Measurements from ENCODE around the gene RASA1. TPM values are rescaled to one million over a fixed set of nuclear protein-coding genes. Genes with fewer than 3 reads are reported as not detected.
A peak's percentile ranks its signal among the peaks of the same experiment; 100 is the strongest.

The RASA1 gene
- total RNA-seq, 1 experiment from 2014 or later: 23.3 TPM

- peaks cover 9% of the 10 kb centered on the region for H3K36me3 ChIP-seq (replicated peaks; ENCODE audit: control insufficient read depth, insufficient read depth, low read length)
- peak overlapping the region; percentile 80 for H3K4me3 ChIP-seq (ENCODE audit: insufficient read depth, low read depth, low read length)
- no peaks in the 10 kb centered on the region for H3K27me3 ChIP-seq (ENCODE audit: control insufficient read depth, insufficient read depth, low read length)
- peak; percentile 2 for DNase-seq
Observed at GRCh38 chr5:87411973-87412629, 144.4 kb downstream of the RASA1 start.

- peaks cover 5% of the 10 kb centered on the region for H3K36me3 ChIP-seq (replicated peaks; ENCODE audit: control insufficient read depth, insufficient read depth, low read length)
- peak; percentile 80 for DNase-seq
- peak within 1 kb of the TSS; percentile 80 for H3K4me3 ChIP-seq (ENCODE audit: insufficient read depth, low read depth, low read length)
- H3K27me3 ChIP-seq (ENCODE audit: control insufficient read depth, insufficient read depth, low read length): no peaks in the 10 kb centered on the region
Observed at GRCh38 chr5:87412630-87413342, 145.1 kb downstream of the RASA1 start, which contains the start of gene CCNH. Gene CCNH (minus strand): TSS chr5:87412930. CDS start chr5:87412794, 136 bp downstream.

DNA sequence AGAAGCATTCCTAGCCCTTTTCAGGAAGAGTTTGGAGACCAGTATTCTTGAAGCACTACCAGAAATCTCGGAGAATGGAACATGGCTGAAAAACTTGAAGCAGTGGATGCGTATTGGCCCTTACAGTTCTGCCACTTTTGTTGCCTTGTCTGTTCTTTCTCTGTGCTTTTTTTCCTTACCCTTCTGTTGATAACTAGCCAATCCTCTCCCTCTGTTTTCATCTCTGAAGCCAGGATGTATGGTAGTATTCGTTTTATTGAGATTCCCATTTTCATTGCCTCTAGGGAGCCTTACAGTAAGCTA lies 145.6 kb downstream of the RASA1 start:
- peak overlapping the region; percentile 39 for H3K4me3 ChIP-seq (ENCODE audit: insufficient read depth, low read depth, low read length)
- H3K27me3 ChIP-seq (ENCODE audit: control insufficient read depth, insufficient read depth, low read length): no peaks in the 10 kb centered on the region
- no peak for DNase-seq
- peaks cover 4% of the 10 kb centered on the region for H3K36me3 ChIP-seq (replicated peaks; ENCODE audit: control insufficient read depth, insufficient read depth, low read length)

- no peaks in the 10 kb centered on the region for H3K27me3 ChIP-seq (ENCODE audit: control insufficient read depth, insufficient read depth, low read length)
Observed at GRCh38 chr5:87418506-87418905, 150.8 kb downstream of the RASA1 start.

GRCh38 chr5:87421307-87421706 lies 153.6 kb downstream of the RASA1 start:
- Histone ChIP-seq H3K27me3 (ENCODE audit: control insufficient read depth, insufficient read depth, low read length) (no peaks in the 10 kb centered on the region), H3K36me3 (replicated peaks; ENCODE audit: control insufficient read depth, insufficient read depth, low read length) (no peaks in the 10 kb centered on the region), H3K4me3 (ENCODE audit: insufficient read depth, low read depth, low read length) (no peak overlapping the region)
- DNase-seq: no peak

More at GRCh38 chr5:87418506-87418905, 150.8 kb downstream of the RASA1 start:
- no peak for DNase-seq
- Histone ChIP-seq H3K36me3 (replicated peaks; ENCODE audit: control insufficient read depth, insufficient read depth, low read length) (no peaks in the 10 kb centered on the region), H3K4me3 (ENCODE audit: insufficient read depth, low read depth, low read length) (no peak overlapping the region)

- Histone ChIP-seq H3K36me3 (replicated peaks; ENCODE audit: control insufficient read depth, insufficient read depth, low read length) (no peaks in the 10 kb centered on the region), H3K27me3 (ENCODE audit: control insufficient read depth, insufficient read depth, low read length) (no peaks in the 10 kb centered on the region), H3K4me3 (ENCODE audit: insufficient read depth, low read depth, low read length) (no peak overlapping the region)
- DNase-seq: no peak
Observed at GRCh38 chr5:87423755-87424154, 156.1 kb downstream of the RASA1 start.

GRCh38 chr5:87430863-87431457 lies 163.3 kb downstream of the RASA1 start:
- H3K4me3 ChIP-seq (ENCODE audit: insufficient read depth, low read depth, low read length): no peak overlapping the region

DNA sequence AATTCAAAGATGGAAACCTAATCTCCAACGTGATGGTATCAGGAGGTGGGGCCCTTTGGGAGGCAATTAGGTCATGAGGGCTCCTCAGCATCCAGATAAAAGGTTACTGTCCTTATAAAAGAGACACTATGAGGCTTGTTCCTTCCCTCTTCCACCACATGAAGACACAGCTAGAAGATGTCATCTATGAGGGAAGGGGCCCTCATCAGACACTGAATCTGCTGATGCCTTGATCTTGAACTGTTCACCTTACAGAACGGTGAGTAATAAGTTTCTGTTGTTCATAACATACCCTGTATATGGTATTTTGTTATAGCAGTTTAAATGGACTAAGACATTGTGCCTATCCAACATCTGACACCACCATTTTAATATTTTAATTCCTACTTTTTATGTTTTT lies 164.8 kb downstream of the RASA1 start:
- no peaks in the 10 kb centered on the region for H3K36me3 ChIP-seq (replicated peaks; ENCODE audit: control insufficient read depth, insufficient read depth, low read length)
- no peak for DNase-seq
- H3K4me3 ChIP-seq (ENCODE audit: insufficient read depth, low read depth, low read length): no peak overlapping the region

More at GRCh38 chr5:87430863-87431457, 163.3 kb downstream of the RASA1 start:
- DNase-seq: no peak
- Histone ChIP-seq H3K27me3 (ENCODE audit: control insufficient read depth, insufficient read depth, low read length) (no peaks in the 10 kb centered on the region), H3K36me3 (replicated peaks; ENCODE audit: control insufficient read depth, insufficient read depth, low read length) (no peaks in the 10 kb centered on the region)

GRCh38 chr5:87433945-87434344 lies 166.3 kb downstream of the RASA1 start:
- no peaks in the 10 kb centered on the region for H3K27me3 ChIP-seq (ENCODE audit: control insufficient read depth, insufficient read depth, low read length)
- H3K36me3 ChIP-seq (replicated peaks; ENCODE audit: control insufficient read depth, insufficient read depth, low read length): no peaks in the 10 kb centered on the region
- H3K4me3 ChIP-seq (ENCODE audit: insufficient read depth, low read depth, low read length): no peak overlapping the region
- no peak for DNase-seq

More for the DNA sequence above, 164.8 kb downstream of the RASA1 start:
- no peaks in the 10 kb centered on the region for H3K27me3 ChIP-seq (ENCODE audit: control insufficient read depth, insufficient read depth, low read length)

GRCh38 chr5:87434461-87434860 lies 166.8 kb downstream of the RASA1 start:
- DNase-seq: no peak
- Histone ChIP-seq H3K36me3 (replicated peaks; ENCODE audit: control insufficient read depth, insufficient read depth, low read length) (no peaks in the 10 kb centered on the region), H3K4me3 (ENCODE audit: insufficient read depth, low read depth, low read length) (no peak overlapping the region), H3K27me3 (ENCODE audit: control insufficient read depth, insufficient read depth, low read length) (no peaks in the 10 kb centered on the region)

GRCh38 chr5:87435144-87435694 lies 167.5 kb downstream of the RASA1 start:
- no peaks in the 10 kb centered on the region for H3K27me3 ChIP-seq (ENCODE audit: control insufficient read depth, insufficient read depth, low read length)
- no peak for DNase-seq
- H3K4me3 ChIP-seq (ENCODE audit: insufficient read depth, low read depth, low read length): no peak overlapping the region
- H3K36me3 ChIP-seq (replicated peaks; ENCODE audit: control insufficient read depth, insufficient read depth, low read length): no peaks in the 10 kb centered on the region

DNA sequence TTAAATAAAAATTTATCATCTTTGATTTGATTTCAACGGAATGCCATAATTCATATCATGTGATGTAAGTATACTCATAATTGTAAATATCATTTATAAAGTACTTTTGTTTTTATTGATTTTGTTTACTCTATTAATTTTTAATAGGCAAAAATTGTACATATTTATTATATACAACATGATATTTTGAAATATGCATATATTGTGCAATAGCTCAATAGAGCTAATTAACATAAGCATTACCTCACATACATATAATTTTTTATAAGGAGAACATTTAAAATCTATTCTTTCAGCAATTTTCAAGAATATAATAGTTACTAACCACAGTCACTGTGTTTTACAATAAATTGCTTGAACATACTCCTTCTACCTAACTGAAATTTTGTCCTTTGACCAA lies 170.0 kb downstream of the RASA1 start:
- no peak for DNase-seq
- Histone ChIP-seq H3K4me3 (ENCODE audit: insufficient read depth, low read depth, low read length) (no peak overlapping the region), H3K36me3 (replicated peaks; ENCODE audit: control insufficient read depth, insufficient read depth, low read length) (no peaks in the 10 kb centered on the region), H3K27me3 (ENCODE audit: control insufficient read depth, insufficient read depth, low read length) (no peaks in the 10 kb centered on the region)

DNA sequence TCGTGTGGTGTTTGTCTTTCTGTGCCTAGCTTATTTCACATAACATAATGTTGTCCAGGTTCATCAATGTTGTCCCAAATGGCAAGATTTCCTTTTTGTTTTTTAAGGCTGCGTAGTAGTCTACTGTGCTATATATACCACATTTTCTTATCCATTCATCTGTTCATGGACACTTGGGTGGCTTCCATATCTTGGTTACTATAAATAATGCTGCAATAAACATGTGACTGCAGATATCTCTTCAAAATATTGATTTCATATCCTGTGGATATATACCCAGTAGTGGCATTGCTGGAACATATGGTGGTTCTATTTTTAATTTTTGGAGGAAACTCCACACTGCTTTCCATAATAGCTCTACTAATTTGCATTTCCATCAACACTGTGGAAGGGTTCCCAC lies 170.5 kb downstream of the RASA1 start:
- no peak for DNase-seq
- Histone ChIP-seq H3K4me3 (ENCODE audit: insufficient read depth, low read depth, low read length) (no peak overlapping the region), H3K36me3 (replicated peaks; ENCODE audit: control insufficient read depth, insufficient read depth, low read length) (no peaks in the 10 kb centered on the region), H3K27me3 (ENCODE audit: control insufficient read depth, insufficient read depth, low read length) (no peaks in the 10 kb centered on the region)
